Measurements from ENCODE around the gene ALPP. TPM values are rescaled to one million over a fixed set of nuclear protein-coding genes. Genes with fewer than 3 reads are reported as not detected.
"Not testable (repeated sequence)": the region's sequence is repeated elsewhere in the genome, so short reads cannot be mapped to it uniquely, and the experiment has no call there.

The ALPP gene
- polyA plus RNA-seq, 1 experiment: not detected

- POLR2A ChIA-PET: no interaction called here
- Histone ChIP-seq H3K9me3 (ENCODE audit: control insufficient read depth, insufficient read depth, low read length) (no peaks in the 10 kb centered on the region; the same call in 1 of the 2 replicates), H3K27ac (ENCODE audit: low read depth, low read length) (no peak overlapping the region), H3K27me3 (ENCODE audit: control insufficient read depth, insufficient read depth, low read length) (peaks cover 17% of the 10 kb centered on the region), H3K4me3 (ENCODE audit: low read depth, low read length) (no peak overlapping the region)
- CTCF ChIA-PET: no interaction called here
- no peak for TF ChIP-seq CTCF (IDR thresholded peaks at IDR 0.05; ENCODE audit: low read depth, low read length)
- DNase-seq (ENCODE audit: low read depth, low spot score): no peak
Measured at GRCh38 chr2:232377841-232378734, 463 bp upstream of the ALPP start.

- H3K4me3 ChIP-seq (ENCODE audit: low read depth, low read length); POLR2A ChIA-PET; H3K9me3 ChIP-seq (ENCODE audit: control insufficient read depth, insufficient read depth, low read length); DNase-seq (ENCODE audit: low read depth, low spot score); H3K27ac ChIP-seq (ENCODE audit: low read depth, low read length); CTCF ChIA-PET: not testable (repeated sequence)
- H3K27me3 ChIP-seq (ENCODE audit: control insufficient read depth, insufficient read depth, low read length): peaks cover 28% of the 10 kb centered on the region
Measured at GRCh38 chr2:232379610-232380590, 1.3 kb downstream of the ALPP start.

GRCh38 chr2:232381204-232382031 is 2.9 kb downstream of the ALPP start:
- CTCF ChIA-PET; POLR2A ChIA-PET; DNase-seq (ENCODE audit: low read depth, low spot score); H3K9me3 ChIP-seq (ENCODE audit: control insufficient read depth, insufficient read depth, low read length); H3K27ac ChIP-seq (ENCODE audit: low read depth, low read length); H3K4me3 ChIP-seq (ENCODE audit: low read depth, low read length): not testable (repeated sequence)
- H3K27me3 ChIP-seq (ENCODE audit: control insufficient read depth, insufficient read depth, low read length): peaks cover 38% of the 10 kb centered on the region

- ChIA-PET CTCF (no interaction called here), POLR2A (no interaction called here)
- H3K27ac ChIP-seq (ENCODE audit: low read depth, low read length): no peak overlapping the region
- peaks cover 50% of the 10 kb centered on the region for H3K27me3 ChIP-seq (ENCODE audit: control insufficient read depth, insufficient read depth, low read length)
- DNase-seq (ENCODE audit: low read depth, low spot score): no peak
- TF ChIP-seq CTCF (IDR thresholded peaks at IDR 0.05; ENCODE audit: low read depth, low read length): no peak
- H3K9me3 ChIP-seq (ENCODE audit: control insufficient read depth, insufficient read depth, low read length): no peaks in the 10 kb centered on the region; the same call in 1 of the 2 replicates
- no peak overlapping the region for H3K4me3 ChIP-seq (ENCODE audit: low read depth, low read length)
Measured at GRCh38 chr2:232382331-232383225, 4.0 kb downstream of the ALPP start.

GRCh38 chr2:232384466-232384865 is 5.9 kb downstream of the ALPP start:
- Histone ChIP-seq H3K27ac (ENCODE audit: low read depth, low read length) (no peak overlapping the region), H3K27me3 (ENCODE audit: control insufficient read depth, insufficient read depth, low read length) (peaks cover 64% of the 10 kb centered on the region), H3K4me3 (ENCODE audit: low read depth, low read length) (no peak overlapping the region), H3K9me3 (ENCODE audit: control insufficient read depth, insufficient read depth, low read length) (no peaks in the 10 kb centered on the region; the same call in 1 of the 2 replicates)
- DNase-seq (ENCODE audit: low read depth, low spot score): no peak
- ChIA-PET CTCF (no interaction called here), POLR2A (no interaction called here)
- TF ChIP-seq CTCF (IDR thresholded peaks at IDR 0.05; ENCODE audit: low read depth, low read length): no peak

- DNase-seq (ENCODE audit: low read depth, low spot score); POLR2A ChIA-PET; CTCF ChIA-PET; H3K9me3 ChIP-seq (ENCODE audit: control insufficient read depth, insufficient read depth, low read length); H3K27ac ChIP-seq (ENCODE audit: low read depth, low read length); H3K4me3 ChIP-seq (ENCODE audit: low read depth, low read length): not testable (repeated sequence)
- H3K27me3 ChIP-seq (ENCODE audit: control insufficient read depth, insufficient read depth, low read length): peaks cover 67% of the 10 kb centered on the region
Measured at GRCh38 chr2:232385058-232385457, 6.5 kb downstream of the ALPP start.
